Stomach (tissue), 4 donors: ENCODE measurements around the gene LRRC27.

Experiments used
- CTCF ChIP-seq, 7 experiments: fragments of 450-650 bp in 4 of 7; fragments of 200-600 bp in 3 of 7; sonication (generic) in 3 of 7; IDR thresholded peaks; one replicate each; pipeline ENCODE4 v1.5.1; 2016 to 2019; ENCODE audit warnings: antibody characterized with exemption in 7 of 7, control low read depth in 2 of 7, mild to moderate bottlenecking in 1 of 7
- EP300 ChIP-seq: sonication (generic); formaldehyde crosslinking; IDR thresholded peaks from one replicate; pipeline ENCODE4 v1.6.1; 2017; ENCODE audit warnings: antibody characterized with exemption
- POLR2AphosphoS5 ChIP-seq, 3 donors: sonication (generic); formaldehyde crosslinking; IDR thresholded peaks; one replicate each; pipeline ENCODE4 v1.6.1; 2016; ENCODE audit warnings: antibody characterized with exemption in 3 of 3

DNA sequence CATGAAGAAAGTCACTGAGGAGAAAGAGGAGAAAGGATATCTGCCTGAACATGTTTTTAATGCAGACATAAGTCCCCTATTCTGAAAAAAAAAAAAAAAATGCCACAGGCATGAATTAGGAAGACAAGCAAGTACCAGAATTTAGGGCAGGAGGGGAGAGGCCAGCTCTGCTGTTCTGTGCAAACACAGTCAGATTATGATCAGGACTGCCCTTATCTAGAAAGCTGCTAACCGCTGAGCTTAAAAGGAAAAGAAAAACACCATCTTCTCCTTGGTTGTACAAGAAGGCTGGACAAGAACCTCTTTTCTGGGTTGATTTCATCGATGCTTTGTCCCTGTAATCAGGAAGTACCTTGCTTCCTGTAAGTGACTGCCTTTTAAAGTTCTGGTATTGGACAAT is 49.7 kb downstream of the LRRC27 start:
- TF ChIP-seq CTCF (IDR thresholded peaks at IDR 0.05) (no peak), EP300 (no peak), POLR2AphosphoS5 (IDR thresholded peaks at IDR 0.05) (no peak)
